ENCODE results near the gene PSMB1. TPM values are rescaled to one million over a fixed set of nuclear protein-coding genes. Genes with fewer than 3 reads are reported as not detected.

PSMB1 gene
- total RNA-seq, 1 experiment from 2014 or later = 368 TPM

Other genes with a start within 250 kb of the PSMB1 start
- 11.1 and 11.3 TPM in 2 replicates for gene FAM120B, start 246.5 kb downstream of the PSMB1 start, total RNA-seq (2014; rRNA removed; shearing (Covaris generic))
- gene TBP, start 1.1 kb upstream of the PSMB1 start, total RNA-seq (2014; rRNA removed; shearing (Covaris generic)) = 17.4 and 17.9 TPM in 2 replicates
- 112 and 137 TPM in 2 replicates for gene PDCD2, start 31.3 kb upstream of the PSMB1 start, total RNA-seq (2014; rRNA removed; shearing (Covaris generic))